Stomach (tissue), 4 donors: ENCODE measurements around the gene ORAI1.

Source experiments
- CTCF ChIP-seq, 7 experiments: fragments of 450-650 bp in 4 of 7; fragments of 200-600 bp in 3 of 7; sonication (generic) in 3 of 7; IDR thresholded peaks; one replicate each; pipeline ENCODE4 v1.5.1; 2016 to 2019; ENCODE audit warnings: antibody characterized with exemption in 7 of 7, control low read depth in 2 of 7, mild to moderate bottlenecking in 1 of 7
- POLR2A ChIP-seq, 4 donors: fragments of 450-650 bp; IDR thresholded peaks; one replicate each; pipeline ENCODE4 v1.6.1; 2016; ENCODE audit warnings: antibody characterized with exemption in 4 of 4, control low read depth in 2 of 4, mild to moderate bottlenecking in 1 of 4, moderate library complexity in 1 of 4
- POLR2AphosphoS5 ChIP-seq, 3 donors: sonication (generic); formaldehyde crosslinking; IDR thresholded peaks; one replicate each; pipeline ENCODE4 v1.6.1; 2016; ENCODE audit warnings: antibody characterized with exemption in 3 of 3

DNA sequence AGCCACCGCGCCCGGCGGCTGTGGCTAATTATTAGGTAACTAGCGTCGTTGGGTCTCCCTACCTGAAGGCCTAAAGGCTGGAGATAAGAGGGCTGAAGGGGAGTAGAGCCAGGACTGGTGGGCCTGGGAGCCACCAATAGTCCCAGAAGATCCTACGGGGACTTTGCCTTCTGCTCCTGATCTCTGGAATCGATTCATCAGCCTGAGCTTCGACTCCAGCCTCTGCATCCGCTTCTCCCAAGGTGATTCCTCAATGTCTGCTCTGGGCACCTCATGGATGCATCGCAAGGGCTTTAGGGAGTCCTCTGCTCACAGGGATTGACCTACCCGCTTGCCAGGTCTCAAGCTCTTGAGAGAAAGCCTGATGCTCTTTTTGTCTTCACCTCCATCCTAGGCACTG, 30.8 kb upstream of the ORAI1 start:
- TF ChIP-seq POLR2A (IDR thresholded peaks at IDR 0.05): no peak
- TF ChIP-seq CTCF (IDR thresholded peaks at IDR 0.05): no peak
- TF ChIP-seq POLR2AphosphoS5 (IDR thresholded peaks at IDR 0.05): no peak
